MV-4-11 (cell line): ENCODE measurements around the gene ACTR1A.
A peak's percentile ranks its signal among the peaks of the same experiment; 100 is the strongest.

Source experiments
- DNase-seq: peaks from one replicate; lab custom pipeline; 2025; lab: John Stamatoyannopoulos, UW

The ACTR1A gene

DNA sequence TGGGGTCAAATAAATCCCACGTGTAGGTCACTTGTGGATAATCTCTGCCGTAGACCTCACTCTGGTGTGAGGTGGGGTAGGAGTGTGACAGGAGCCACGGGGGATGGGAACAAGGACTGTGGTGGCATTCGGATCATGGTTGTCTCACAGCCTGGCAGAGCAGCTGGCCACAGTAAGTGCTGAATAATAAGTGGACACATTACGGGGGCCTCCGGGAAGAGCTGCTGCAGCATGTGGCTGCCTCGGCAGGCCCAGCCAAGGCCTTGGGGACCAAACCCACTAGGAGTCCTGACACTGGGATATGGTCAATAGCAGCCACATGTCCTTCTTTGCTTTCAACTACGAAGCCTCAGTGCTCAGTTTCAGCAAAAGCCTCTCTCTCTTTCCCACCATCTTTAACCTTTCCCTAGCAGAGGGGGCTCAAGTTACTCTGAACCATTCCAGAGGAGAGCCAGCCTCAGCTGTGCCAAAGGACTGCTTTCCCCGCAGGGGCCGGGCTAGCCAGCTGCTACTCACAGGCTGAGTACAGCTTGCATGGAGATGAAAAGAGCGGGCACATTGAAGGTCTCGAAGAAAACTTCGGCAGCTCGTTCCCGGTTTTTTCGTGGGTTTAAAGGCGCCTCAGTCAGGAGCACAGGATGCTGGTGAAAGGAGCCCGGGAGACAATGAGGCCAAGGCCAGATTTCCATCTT, 17.3 kb downstream of the ACTR1A start:
- DNase-seq = no peak

DNA sequence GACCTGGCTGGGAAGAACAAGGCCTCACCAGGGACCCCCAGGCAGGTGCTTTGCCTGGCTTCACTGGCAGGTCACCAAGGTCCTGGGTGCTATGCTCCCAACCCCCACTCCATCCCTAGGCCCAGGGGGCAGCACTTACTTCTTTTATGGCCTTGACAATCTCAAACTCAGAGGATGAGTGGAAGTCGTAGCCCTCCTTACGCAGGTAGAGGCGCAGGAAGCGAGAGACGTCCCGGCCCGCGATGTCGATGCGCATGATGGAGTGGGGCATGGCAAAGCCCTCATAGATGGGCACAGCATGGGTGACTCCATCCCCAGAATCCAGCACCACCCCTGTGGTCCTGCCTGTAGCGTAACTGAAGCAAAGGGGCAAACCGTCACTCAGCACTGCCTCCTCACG, 18.5 kb downstream of the ACTR1A start:
- no peak for DNase-seq

DNA sequence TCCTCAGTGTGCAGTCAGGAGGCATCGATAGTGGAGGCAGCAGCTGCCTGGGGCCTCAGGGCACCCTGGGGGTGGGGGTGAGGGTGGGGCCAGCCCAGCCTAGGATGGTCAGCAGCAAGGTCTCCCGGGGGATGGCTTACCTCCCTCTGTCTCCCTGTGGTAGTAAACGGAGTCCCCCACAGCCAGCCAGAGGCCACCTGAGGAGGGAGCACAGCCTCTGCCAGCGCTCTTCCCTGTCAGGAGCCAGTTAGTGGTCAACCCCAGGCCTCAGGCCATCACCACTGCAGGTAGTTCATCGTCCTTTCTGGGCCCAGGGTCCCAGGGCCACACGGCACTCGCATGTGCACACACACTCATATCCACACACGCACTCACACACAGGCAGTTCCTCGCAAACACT, 22.1 kb downstream of the ACTR1A start:
- DNase-seq = no peak

DNA sequence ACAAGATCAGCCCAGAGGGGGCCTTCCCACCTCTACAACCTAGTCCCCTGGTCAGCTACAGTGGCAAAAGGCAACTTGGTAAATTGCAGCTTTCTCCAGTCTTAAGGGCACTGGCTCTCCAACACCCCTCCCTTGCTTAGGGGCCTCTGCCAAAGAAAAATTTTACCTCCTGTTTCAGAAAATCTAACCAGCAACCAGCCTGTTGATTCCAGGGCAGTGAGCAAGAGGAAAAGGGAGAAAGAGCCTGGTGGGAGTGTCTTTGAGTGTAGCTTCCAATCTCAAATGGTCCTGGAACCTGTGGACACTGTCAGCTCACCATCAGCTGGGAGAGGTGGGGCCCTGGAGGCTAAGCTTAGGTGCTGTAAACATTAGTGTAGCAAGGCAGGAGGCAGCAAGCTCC, 22.9 kb downstream of the ACTR1A start:
- no peak for DNase-seq

DNA sequence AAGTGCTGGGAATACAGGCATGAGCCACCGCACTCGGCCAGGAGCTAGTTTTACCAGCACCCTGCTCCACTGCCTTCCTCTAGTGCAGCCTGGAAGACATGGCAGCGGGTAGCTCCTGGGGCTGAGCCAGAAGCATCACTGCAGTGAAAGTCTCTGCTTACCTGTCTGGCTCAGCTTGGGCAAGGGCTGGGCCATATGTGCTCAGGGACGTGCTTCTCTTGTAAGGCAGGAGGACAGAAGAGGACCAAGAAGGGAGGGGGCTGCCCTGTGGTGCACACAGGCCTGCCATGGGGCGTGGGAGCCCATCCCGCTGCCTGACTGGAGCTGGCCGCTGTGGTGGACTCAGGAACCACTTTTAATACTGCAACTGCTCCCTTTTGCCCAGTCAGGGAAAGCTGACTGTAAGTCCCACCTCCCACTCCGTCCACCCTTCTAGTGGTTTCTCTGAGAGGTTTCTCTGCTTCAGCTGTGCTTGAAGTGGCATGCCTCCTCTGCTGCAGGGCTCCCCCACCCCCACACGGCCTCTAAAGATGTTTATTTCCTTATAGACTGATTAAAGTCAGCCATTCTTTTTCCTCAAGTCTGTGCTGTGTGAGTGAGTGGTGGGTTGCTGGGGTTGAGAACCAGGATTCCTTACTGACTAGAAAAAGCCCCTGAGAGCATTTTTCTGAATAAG, 25.9 kb downstream of the ACTR1A start:
- no peak for DNase-seq

DNA sequence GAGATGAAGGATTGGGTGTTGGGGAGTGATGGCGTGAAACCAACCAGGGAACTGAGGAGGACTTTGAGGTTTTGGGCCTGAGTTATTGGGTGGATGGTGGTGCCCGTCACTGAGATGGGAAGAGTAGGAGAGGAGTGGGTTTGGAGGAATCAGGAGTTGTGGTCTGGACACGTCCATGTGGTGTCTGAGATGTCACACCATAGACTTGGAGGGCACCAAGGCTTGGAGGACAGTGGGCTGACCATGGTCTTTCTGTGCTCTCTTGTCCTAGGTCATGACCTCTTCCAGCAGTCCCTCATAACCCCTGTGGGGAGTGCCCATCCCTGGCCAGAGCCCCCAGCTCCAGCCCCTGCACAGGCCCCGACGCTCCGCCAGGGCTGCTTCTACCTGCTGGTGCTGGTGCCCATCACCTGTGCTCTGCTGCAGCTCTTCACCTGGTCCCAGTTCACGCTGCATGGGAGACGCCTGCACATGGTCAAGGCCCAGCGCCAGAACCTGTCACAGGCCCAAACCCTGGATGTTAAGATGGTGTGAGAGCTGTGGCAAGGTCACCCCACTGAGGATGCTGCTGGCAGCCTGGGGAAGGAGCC, 27.0 kb downstream of the ACTR1A start:
- no peak for DNase-seq

DNA sequence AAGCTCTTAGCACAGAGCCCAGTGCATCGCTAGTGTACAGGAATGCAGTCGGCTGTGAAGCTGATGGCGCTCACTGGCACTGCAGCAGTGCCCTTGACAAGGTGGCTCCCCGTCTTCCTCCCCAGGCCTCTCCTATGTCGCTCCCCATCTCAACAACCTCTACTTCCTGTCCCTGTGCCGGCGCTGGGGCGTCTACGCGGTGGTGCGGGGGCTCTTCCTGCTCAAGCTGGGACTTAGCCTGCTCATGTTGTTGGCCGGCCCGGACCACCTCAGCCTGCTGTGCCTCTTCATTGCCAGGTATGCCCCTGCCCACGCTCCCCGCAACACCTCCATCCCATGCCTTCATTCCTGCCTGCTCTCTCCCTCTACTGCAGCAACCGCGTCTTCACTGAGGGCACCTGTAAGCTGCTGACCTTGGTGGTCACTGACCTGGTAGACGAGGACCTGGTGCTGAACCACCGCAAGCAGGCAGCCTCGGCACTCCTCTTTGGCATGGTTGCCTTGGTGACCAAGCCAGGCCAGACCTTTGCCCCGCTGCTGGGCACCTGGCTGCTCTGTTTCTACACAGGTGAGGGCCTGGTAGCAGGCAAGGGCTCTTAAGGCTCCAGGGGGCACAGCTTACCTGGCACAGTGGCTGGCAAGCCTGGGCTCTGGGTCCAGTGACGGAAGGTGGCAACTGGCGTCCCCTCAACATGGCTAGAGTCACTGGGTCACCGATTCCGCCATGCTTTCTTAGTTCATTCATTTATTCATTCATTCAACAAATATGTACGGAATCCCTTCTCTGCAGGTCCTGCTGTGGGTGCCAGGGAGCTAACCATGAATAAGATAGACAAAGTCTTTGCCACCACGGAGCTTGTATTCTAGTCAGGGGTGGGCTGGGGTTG, 28.8 kb downstream of the ACTR1A start:
- DNase-seq = no peak

DNA sequence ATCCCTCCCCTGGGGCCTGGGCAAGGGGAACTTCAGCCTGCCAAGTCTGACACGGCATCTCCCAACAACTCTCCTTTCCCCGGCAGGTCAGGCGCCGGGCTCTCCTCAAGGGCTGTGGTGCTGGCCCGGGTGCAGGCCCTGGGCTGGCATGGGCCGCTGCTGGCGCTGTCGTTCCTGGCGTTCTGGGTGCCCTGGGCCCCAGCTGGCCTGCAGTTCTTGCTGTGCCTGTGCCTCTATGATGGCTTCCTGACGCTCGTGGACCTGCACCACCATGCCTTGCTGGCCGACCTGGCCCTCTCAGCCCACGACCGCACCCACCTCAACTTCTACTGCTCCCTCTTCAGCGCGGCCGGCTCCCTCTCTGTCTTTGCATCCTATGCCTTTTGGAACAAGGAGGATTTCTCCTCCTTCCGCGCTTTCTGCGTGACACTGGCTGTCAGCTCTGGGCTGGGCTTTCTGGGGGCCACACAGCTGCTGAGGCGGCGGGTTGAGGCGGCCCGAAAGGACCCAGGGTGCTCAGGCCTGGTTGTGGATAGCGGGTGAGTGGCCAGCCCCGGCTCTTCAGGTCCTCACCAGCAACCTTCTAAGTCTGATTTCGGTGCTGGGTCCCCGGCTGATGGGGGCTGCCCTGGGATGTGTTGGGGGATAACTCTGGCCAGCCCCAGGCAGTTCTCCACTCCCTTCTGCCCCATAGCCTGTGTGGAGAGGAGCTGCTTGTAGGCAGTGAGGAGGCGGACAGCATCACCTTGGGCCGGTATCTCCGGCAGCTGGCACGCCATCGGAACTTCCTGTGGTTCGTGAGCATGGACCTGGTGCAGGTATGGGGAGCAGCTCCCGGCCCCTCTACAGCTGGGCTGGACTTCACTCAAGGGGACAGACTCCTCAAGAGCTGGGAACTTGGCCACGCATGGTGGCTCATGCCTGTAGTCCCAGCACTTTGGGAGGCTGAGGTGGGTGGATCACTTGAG, 31.6 kb downstream of the ACTR1A start:
- DNase-seq = no peak

DNA sequence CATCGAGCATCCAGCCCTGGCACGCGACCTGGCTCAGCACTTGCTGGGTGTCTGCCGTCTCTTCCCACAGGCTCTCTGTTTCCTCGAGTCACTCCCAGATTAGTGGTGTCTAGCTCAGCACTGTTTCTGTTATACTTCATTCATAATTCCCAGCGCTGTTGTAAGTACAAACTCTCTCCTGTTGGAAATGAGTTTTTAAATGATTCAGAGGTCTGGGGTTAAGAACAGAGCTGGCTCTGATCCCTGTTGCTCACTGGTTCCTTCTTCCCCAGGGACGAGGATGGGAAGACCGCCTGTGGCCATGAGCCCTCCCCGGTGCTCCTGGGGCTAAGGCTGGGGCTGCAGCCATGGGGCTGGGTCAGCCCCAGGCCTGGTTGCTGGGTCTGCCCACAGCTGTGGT, 33.8 kb downstream of the ACTR1A start:
- DNase-seq = no peak

DNA sequence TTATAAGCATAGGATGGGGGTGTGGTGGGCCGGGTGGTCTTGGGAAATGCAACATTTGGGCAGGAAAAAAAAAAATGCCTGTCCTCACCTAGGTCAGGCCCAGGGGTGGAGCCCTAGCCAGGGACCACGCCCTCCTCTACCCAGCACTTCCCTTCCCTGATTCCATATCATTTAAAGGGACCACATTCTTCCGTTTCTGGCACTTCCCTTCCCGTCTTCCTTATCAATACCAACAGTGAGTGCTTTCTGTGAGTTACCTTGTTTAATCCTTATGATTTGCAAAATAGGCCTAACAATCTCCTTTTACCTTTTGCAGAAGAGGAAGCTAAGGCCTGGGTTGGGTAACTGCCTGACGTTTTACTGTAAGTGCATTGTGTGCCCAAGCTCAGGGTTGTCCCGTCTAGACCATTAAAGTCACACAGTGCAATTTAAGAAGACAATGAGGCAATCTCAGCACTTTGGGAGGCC, 34.5 kb downstream of the ACTR1A start:
- peak; percentile 70 for DNase-seq

DNA sequence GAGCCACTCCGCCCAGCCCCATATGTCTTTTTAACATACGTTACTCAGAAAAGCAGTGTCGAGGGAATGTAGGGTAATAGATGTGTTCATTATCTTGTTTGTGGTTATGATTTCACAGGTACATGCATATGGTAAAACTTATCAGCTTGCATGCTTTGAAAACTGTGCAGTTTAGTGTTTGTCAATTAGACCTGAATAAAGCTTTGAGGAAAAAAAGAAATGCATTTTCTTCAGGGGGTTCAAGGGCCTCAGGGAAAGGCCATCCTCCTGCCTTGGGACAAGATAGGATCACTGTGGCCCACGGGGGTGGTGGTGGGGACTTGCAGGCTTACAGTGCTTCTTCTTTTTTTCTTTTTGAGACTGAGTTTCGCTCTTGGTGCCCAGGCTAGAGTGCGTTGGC, 35.2 kb downstream of the ACTR1A start:
- DNase-seq = no peak

DNA sequence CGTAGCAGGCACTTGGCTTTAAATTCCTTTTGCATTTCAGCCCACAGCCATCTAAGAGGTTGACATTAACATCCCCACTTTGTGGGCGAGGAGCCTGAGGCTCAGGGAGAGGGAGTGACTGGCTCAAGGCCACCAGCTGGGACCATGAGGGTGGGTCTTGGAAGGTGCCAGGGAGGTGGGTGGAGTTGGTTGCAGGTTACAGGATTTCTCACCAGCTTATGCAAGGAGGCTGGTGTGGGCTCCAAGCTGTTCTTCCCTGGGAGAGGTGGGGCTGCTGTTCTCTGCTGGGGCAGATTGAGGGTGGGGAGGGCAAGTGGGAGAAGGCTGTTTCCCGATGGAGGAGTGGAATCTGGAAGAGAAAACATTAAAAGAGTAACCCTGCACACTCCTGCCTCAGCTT, 37.0 kb downstream of the ACTR1A start:
- DNase-seq = no peak

DNA sequence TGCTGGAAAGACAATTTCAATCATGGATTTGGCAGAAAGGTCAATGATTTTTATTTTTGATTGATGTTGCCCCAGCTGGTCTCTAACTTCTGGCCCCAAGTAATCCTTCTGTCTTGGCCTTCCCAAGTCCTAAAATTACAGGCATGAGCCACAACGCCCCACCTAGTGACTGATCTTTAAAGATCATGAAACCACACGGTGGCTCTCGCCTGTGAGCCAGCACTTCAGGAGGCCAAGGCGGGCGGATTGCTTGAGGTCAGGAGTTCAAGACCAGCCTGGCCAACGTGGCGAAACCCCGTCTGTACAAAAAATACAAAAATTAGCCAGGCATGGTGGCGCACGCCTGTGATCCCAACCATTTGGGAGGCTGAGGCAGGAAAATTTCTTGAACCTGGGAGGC, 38.5 kb downstream of the ACTR1A start:
- DNase-seq = no peak

DNA sequence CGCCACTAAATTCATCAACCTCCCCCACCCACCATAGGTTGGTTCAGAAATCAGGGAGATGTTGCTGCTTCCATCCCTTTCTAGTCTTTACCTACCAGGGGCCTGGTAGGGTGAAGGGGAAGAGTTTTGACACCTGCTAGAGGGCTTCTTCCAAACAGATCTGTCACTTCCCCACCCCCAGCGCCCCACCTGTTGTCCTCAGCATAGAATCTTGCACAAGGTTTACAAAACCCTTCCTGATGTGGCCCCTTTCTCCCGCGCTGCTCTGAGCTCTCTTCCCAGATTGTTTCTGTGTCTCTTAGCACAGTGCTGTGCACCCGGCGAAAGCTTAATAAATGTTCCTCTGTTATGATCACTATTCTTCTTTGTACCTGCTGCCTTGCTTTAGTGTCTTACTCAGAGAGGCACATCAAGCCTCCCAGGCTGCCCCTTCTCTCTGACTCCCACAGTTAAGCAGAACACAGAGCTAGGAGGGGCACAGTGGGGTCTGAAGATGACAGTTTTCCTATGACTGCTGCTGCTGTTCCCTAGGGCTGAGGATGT, 39.9 kb downstream of the ACTR1A start:
- DNase-seq = no peak

DNA sequence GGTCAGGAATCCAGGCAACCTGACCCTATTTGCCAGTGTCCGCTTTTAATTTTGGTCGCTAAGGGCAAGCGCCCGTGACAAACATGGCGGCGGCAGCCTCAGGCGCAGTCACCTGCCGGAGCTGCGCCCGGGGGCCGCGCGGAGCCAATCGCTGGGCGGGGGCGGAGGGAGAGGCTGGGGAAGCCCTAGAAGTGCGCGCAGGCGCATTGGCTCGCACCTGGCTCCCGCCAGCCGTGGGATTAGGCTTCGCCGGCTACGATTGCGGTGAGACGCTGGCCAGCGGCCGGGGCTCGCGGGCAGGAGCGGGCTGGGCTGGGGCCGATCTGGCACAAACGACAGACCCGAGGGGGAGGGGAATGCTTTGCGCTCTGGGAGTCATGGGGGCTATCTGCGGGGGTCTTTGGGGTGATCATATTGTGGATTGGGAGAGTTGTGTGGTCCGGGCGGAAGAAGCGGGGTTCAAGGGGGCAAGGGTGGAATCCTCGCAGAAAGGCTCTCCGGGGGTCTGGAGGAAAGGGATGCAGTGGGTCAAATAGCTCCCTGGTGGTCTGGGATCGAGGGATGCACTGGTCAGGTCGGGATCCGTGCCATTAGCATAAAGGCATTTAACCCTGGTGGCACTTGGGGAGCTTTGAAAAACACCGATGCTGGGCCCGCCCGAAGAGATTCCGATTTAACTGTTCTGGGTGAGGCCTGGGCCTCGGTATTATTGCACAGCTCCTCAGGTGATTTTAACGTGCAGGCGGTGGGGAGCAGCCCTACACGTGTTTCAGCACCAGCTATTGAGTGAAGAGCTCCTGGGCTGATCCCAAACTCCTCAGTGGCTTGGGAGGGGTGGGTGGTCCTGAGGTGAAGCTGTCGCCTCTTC, 41.1 kb downstream of the ACTR1A start:
- DNase-seq = peak; percentile 80

DNA sequence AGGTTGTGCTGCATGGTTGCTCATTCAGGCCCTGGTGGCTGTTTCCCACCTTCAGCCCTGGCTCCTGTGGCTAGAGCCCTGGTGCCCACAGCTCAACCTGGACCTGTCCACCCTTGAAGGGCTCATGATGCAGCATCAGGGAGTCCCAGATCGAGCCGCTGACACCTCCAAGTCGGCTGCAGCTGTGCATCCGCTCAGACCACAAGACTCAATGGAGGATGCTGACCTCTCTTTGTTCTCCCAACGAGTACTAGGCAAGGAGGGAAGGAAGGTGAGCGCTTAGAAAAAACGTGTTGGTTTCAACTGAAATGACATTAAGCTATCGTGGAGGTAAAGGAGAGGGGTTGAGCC, 41.7 kb downstream of the ACTR1A start:
- no peak for DNase-seq

DNA sequence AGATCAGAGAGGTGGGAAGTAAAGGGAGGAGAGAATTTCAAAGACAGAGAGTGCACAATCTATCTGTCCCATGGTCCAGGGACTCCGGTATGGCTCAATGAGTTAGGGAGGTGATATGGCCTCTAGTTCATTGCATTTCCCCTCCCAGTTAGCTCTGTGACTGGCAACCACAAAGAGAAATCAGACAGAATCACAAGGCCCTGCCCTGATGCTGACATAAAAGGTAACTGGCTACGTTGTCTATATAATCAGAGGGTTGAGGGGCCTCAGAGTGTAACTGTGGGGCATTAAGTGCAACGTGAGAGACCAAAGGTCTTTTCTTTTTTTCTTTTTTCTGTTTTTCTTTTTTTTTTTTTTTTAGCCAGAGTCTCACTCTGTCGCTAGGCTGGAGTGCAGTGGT, 43.9 kb downstream of the ACTR1A start:
- no peak for DNase-seq

DNA sequence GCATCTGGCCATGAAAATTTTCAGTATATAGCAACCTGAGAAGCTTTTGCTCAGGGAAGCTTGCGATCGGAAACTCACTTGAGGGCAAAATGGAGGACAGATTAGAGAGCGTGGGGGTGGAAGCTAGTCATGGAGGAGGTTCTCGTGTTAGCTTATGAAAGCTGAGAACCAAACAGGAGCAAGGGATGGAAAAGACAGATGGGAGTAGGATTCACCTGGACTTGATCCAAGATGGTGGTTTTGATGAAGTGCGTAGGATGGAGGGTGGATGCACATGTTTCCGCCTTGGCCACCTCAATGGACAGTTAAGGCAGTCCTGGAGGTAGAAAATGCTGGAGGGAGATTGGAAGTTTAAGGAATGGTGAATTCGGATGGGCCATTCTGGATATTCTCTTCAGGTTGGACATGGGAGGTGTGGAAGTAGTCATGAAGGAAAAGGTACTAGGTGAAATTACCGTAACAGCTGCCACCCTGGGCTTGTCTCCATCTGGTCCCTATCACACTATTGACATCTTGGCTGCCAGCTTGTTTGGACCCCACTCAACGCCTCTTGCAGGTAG, 44.8 kb downstream of the ACTR1A start:
- DNase-seq = no peak

DNA sequence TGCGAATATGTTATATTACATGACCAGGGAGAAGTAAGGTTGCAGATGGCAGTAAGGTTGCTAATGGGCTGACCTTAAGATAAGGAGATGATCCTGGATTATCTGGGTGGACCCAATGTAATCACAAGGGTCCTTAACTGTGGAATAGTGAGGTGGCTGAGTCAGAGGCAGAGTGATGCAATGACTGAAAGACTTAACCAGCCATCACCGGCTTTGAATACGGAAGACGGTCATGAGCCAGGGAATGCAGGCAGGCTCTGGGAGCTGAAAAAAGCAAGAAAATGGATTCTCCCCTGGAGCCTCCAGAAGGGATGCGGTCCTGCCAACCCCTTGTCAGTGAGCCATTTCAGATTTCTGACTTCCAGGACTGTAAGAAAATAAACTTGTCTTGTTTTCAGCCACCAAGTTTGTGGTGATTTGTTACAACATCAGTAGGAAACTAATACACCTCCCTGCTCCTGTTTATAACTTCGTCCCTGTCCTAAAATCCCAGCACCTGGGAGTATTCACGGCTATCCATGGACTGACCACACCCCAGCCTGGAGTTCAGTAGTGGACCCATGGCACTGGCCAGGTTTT, 46.5 kb downstream of the ACTR1A start:
- peak; percentile 70 for DNase-seq
